Rectal smooth muscle tissue (tissue), 1 donor: ENCODE measurements around the gene ITFG1.
A peak's percentile ranks its signal among the peaks of the same experiment; 100 is the strongest.

Experiments
- H3K27ac ChIP-seq: one replicate; pipeline ENCODE4 v1.7.0; 2013; ENCODE audit warnings: low read depth, low read length, inconsistent platforms
- H3K27me3 ChIP-seq: one replicate; pipeline ENCODE4 v1.7.0; 2013; ENCODE audit warnings: low read length; ENCODE audit not compliant: control insufficient read depth, insufficient read depth
- H3K36me3 ChIP-seq: one replicate; pipeline ENCODE4 v1.7.0; 2013; ENCODE audit warnings: low read length; ENCODE audit not compliant: control insufficient read depth, insufficient read depth
- H3K4me1 ChIP-seq: one replicate; pipeline ENCODE4 v1.7.0; 2013; ENCODE audit warnings: low read length; ENCODE audit not compliant: control insufficient read depth, insufficient read depth
- H3K4me3 ChIP-seq: one replicate; pipeline ENCODE4 v1.7.0; 2013; ENCODE audit warnings: low read length
- H3K9ac ChIP-seq: one replicate; pipeline ENCODE4 v1.7.0; 2013; ENCODE audit warnings: low read length

The ITFG1 gene

DNA sequence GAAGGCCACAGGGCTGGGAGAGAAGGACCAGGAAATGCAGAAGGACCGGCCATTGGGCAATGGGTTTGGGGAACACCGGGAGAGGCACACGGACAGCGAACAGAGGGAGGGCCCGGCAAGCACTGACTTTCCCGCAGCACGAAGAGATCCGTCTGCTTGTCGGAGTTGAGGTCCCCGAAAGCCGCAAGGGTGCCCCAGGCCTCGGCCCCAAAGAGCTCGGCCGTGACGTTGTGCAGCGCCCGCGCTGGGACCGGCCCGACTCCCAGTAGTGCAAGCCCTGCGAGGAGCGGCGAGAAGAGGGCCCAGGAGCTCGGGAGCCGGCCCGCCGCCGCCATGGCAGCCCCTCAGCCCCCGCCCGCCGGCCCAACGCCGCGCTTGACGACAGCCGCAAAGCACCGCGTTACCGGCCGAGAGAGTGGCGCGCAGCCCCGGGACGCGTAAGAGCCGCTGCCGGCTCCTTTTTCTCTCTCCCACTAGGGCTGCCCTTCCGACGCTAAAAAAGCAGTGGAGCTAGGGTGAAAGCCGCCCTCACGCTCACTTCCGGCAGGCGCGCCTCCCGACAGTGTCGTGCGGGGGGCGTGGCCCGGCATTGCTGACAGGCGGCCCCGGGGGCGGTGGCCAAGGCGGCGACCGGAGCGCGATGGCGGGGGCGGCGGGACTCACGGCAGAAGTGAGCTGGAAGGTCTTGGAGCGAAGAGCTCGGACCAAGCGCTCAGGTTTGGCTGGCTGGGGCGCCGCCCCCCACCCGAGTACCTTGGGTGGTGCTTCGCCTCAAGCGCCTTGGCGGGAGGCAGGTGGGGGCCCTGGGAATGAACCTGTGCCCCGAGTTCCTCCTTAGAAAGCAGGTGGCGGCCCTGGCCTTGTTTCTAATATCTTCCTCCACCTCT is at the start of gene ITFG1, which contains the start of gene PHKB:
Gene ITFG1 (minus strand): TSS at position 353 of the 887 bp plus-strand sequence. CDS start 18 bp downstream, at position 335.
Gene PHKB (plus strand): TSS at position 621 of the 887 bp plus-strand sequence. CDS start 20 bp downstream, at position 641.
- H3K4me1 ChIP-seq: peaks cover 39% of the 10 kb centered on the region
- peak within 1 kb of the TSS; percentile 99 for H3K4me3 ChIP-seq
- H3K27ac ChIP-seq: peak within 1 kb of the TSS; percentile 98

DNA sequence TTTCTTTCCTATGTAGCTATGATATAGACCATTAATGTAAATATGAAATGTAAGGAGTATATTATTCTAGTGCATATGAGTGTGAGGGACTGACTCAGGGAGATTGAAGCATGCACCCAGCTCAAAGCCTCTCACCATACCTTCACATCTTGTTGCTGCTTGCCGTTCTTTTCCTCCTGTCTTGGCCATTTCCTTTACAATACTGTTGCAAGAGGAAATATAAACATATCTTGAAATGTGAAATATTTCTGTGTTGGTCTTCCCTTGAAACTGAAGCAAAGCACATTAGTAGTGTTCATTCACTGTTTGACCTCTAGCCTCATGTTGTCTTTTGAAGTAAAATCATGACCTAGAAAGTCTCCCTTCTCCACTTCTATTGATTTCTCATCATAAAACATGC is 46.8 kb upstream of the ITFG1 start:
- peaks cover 20% of the 10 kb centered on the region for H3K36me3 ChIP-seq

More for the DNA sequence above, at the start of gene ITFG1, which contains the start of gene PHKB:
- peak within 1 kb of the TSS; percentile 95 for H3K9ac ChIP-seq
- peaks cover under 1% of the 10 kb centered on the region for H3K36me3 ChIP-seq
- H3K27me3 ChIP-seq: no peaks in the 10 kb centered on the region

DNA sequence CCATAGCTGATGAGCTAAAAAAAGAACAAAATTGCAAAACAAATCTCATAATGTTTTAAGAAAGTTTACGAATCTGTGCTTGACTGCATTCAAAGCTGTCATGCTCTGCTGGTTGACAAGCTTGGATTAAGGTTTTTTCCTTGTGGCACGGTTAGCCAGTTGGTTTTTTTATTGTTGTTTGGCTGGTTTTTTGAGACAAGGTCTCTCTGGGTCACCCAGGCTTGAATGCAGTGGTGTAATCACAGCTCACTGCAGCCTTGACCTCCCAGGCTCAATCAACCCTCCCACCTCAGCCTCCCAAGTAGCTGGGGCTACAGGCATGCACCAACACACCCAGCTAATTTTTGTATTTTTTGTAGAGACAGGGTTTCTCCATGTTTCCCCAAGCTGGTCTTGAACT is 45.9 kb upstream of the ITFG1 start:
- Histone ChIP-seq H3K27me3 (no peaks in the 10 kb centered on the region), H3K4me1 (no peaks in the 10 kb centered on the region), H3K27ac (no peak overlapping the region), H3K4me3 (no peak overlapping the region), H3K36me3 (peaks cover 19% of the 10 kb centered on the region), H3K9ac (no peak overlapping the region)

More for the DNA sequence above, 46.8 kb upstream of the ITFG1 start:
- Histone ChIP-seq H3K27me3 (no peaks in the 10 kb centered on the region), H3K4me3 (no peak overlapping the region), H3K27ac (no peak overlapping the region), H3K4me1 (no peaks in the 10 kb centered on the region), H3K9ac (no peak overlapping the region)

DNA sequence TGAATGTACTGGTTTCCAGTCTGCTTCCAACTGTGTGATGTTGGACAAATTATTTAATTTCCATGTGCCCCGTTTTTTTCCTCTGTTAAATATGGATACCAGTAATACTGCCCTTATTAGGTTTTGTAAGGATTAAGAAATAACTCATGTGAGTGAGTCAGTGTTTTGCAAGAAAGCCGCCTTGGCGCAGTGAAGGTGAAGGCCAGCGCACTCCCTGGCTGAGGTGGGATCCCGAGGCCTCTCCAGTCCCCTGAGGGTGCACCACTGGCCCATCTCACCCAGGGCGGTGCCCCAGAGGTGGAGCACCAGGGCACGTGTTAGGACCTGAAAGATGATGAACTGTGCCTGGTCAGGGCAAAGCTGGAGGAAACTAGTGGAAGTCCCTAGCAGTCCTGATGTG is 43.7 kb upstream of the ITFG1 start:
- no peak overlapping the region for H3K27ac ChIP-seq
- no peak overlapping the region for H3K4me3 ChIP-seq
- peaks cover 17% of the 10 kb centered on the region for H3K36me3 ChIP-seq
- H3K9ac ChIP-seq: no peak overlapping the region
- H3K4me1 ChIP-seq: no peaks in the 10 kb centered on the region
- no peaks in the 10 kb centered on the region for H3K27me3 ChIP-seq

DNA sequence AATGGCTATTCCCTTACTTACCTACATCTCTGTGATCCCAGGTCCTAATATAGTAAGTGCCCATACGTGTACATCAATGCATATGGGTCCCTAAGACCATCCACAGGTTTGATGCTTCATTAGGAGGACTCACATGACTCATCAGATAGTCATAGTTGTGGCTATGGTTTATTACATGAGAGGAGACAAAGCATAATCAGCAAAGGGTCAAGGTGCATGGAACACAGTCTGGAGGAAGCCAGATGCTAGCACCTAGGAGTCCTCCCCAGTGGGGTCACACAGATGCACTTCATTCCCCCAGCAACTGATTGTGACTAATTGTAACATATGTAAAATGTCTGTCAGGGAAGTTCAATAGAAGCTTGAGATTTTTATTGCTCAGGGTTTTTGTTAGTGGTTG is 43.1 kb upstream of the ITFG1 start:
- Histone ChIP-seq H3K9ac (no peak overlapping the region), H3K27me3 (no peaks in the 10 kb centered on the region), H3K36me3 (peaks cover 17% of the 10 kb centered on the region), H3K27ac (no peak overlapping the region), H3K4me3 (no peak overlapping the region), H3K4me1 (no peaks in the 10 kb centered on the region)

DNA sequence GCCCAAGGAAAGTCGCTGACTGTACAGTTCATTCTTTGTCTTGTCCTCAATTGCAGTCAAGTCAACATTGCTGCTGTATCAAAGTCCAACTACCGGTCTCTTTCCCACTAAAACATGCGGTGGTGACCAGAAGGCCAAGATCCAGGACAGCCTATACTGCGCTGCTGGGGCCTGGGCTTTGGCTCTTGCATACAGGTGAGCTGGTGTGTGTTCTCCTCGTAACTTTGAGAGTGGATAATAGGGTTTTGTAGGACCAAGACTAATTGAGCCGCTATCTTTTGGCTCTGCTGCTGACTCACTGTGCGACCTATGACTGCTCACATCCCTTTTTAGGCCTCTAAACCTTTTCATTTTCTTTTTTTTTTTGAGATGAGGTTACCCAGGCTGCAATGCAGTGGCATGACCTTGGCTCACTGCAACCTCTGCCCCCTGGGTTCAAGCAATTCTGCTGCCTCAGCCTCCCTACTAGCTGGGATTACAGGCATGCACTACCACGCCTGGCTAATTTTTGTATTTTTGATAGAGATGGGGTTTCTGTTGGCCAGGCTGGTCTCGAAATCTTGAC is 38.9 kb upstream of the ITFG1 start:
- H3K27me3 ChIP-seq: no peaks in the 10 kb centered on the region
- H3K4me3 ChIP-seq: no peak overlapping the region
- no peak overlapping the region for H3K9ac ChIP-seq
- H3K4me1 ChIP-seq: no peaks in the 10 kb centered on the region
- H3K27ac ChIP-seq: no peak overlapping the region
- peaks cover 15% of the 10 kb centered on the region for H3K36me3 ChIP-seq

DNA sequence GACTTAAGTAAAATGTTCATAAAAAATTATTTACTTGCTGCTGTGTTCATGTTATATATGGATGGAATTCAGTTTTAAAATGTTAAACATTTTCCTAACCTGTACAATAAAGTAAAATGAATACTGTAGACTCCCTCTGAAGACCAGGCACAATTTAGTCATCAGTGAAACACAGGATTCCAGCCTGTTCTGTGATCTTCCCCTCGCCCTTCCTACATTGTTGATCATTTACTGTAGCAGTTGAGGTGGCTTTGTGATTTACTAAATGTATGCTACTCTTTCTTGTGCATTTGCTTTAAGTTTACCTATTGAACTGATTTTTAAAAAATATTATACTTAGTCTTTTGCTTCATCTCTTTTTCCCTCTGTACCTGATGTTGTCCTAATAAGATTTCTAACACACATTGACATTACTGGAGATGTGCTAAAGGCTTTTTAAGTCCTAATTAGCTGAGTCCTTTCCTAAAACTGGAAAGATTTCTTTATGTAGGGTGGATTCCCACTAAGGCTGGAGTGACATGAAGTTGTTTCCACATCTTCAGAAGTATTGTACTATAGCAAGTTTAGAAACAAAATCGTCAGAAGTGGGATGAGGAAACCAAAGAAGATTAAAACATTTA is 38.3 kb upstream of the ITFG1 start:
- Histone ChIP-seq H3K4me3 (no peak overlapping the region), H3K4me1 (no peaks in the 10 kb centered on the region), H3K9ac (no peak overlapping the region), H3K36me3 (peaks cover 11% of the 10 kb centered on the region), H3K27me3 (no peaks in the 10 kb centered on the region), H3K27ac (no peak overlapping the region)

DNA sequence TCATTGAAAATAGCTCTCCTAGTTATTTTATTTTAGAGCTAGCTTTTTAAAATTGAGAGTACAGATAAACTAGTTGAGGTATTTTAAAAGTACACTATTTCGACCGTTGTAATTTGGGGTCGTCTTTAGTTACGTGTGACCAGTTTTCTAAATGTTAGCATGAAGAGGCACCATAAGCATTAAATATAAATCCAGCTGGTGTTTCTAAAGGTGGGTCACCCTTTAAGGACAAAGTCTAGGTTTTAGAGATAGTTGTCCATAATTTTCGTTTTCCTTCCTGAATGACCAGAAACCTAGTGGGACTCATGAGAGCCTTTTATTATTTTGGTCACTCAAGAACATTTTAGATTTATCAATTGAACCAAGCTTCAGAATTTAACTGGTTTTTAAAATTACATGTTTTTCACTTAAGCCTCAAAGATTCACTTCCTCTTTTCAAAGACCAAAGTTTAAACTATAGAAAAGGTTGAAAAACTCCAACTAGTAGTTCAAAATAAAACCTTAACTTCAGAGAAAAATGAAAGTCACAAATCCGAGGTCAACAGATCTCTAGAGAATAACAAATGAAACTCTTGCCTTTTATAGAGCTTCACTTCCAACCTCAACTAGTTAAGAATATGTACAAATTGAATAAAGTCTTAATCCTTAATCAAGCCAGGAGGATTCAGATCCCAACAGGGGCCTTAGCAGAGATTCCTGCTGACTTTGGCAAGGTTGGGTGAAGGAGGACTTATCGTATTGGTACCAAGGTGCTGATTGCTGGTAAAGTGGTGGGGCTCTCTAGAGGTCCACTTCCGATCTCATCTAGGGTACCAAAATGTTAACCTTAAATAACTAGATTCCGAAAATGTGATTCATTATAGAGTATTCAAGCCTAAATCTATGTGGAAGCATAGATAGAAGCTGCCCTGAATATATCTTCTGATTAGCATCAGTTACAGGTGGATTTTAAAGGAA is 32.8 kb upstream of the ITFG1 start:
- no peak overlapping the region for H3K9ac ChIP-seq
- no peak overlapping the region for H3K4me3 ChIP-seq
- H3K4me1 ChIP-seq: peaks cover 2% of the 10 kb centered on the region
- peak overlapping the region; percentile 40 for H3K27ac ChIP-seq
- H3K36me3 ChIP-seq: peaks cover 3% of the 10 kb centered on the region
- no peaks in the 10 kb centered on the region for H3K27me3 ChIP-seq

DNA sequence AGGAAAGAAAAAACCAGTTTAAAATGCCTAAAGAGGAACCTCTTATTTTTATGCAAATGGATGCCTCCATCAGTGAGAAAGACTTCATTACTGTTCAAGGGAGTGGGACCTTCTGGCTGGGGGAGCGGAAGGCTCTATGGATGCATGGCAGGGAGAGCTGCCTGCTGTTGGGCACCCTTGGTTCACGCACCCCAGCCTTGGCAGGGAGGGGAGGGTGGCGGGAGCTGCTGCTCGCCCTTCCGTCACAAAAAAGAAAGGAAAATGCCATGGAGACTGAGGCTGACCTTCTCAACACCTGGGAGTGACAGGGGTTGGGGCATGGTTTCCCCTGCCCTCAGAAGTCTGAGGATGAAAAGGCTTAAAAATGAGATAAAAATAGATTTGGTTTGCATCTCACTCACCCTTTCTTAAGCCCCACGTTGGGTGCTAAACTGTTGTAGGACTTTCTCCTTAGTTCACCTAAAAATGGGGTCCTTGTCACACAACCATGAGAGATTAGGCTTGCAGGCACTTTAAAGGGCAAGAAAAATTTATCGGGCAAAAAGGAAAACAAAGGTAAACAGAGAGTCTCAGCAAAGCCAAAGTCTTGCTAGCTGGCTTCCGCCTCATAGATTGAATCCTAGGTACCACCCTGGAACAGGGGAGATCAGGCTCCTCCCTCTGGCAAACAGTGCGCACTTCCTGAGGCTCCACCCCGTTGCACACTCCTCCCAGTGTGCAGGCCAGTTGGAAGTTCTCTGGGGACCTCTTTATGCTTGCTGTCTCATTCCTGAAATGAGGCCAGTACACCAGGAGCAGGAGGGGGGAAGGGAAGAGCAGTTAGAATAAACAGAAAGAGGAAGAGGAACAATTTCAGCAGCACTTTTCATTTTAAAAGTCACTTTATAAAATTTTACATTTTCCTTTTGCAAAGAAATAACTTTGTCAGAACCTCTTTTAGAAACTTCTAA is 31.8 kb upstream of the ITFG1 start:
- Histone ChIP-seq H3K36me3 (no peaks in the 10 kb centered on the region), H3K27ac (peak overlapping the region; percentile 52), H3K27me3 (no peaks in the 10 kb centered on the region), H3K4me3 (peak overlapping the region; percentile 19), H3K4me1 (peaks cover 2% of the 10 kb centered on the region), H3K9ac (no peak overlapping the region)

DNA sequence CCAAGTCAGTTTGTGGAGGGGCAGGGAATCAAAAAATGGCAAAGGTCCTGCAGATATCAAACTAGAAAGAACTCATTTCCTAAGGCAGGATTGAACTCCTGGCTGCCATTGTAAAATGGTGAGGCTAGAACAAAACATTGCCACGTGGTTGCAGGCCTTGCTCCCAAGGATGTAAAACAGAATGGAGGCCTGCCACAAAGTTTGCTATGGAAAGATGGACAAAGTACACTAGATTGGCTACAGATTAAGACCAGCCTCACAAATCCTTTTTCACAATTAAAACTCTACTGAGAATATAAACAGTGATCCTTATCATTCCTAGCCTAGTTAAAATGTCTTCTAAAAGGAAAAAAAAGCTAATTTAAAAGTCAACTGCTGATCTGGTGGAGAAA is 31.2 kb upstream of the ITFG1 start:
- Histone ChIP-seq H3K36me3 (no peaks in the 10 kb centered on the region), H3K4me3 (no peak overlapping the region), H3K27ac (no peak overlapping the region), H3K4me1 (peaks cover 2% of the 10 kb centered on the region), H3K9ac (no peak overlapping the region), H3K27me3 (no peaks in the 10 kb centered on the region)

DNA sequence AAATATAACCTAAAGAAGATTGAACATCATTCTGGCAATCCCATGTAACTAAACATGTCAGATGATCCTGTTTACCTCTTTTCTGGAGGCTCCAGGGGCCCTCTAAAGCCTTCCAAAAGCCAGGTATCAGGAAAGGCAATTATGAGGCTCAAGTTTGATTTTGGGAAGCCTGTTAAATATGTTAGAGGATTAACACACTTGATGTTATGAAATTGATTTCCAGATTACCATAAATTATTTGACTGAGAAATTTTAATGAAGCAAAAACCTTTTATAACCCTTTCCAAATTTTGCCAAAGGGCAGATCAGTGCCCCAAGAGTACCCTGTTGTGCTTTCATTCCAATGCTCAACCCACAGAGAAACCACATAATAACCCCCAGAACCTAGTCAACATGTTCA is 29.6 kb upstream of the ITFG1 start:
- Histone ChIP-seq H3K27ac (no peak overlapping the region), H3K27me3 (no peaks in the 10 kb centered on the region), H3K4me3 (no peak overlapping the region), H3K36me3 (no peaks in the 10 kb centered on the region), H3K9ac (no peak overlapping the region), H3K4me1 (peaks cover 2% of the 10 kb centered on the region)
